CD4-positive, alpha-beta T cell treated with Interleukin-4 for 4 hours (primary cell): ENCODE results near the gene INPP5B.
A peak's percentile ranks its signal among the peaks of the same experiment; 100 is the strongest.

Experiments used
- DNase-seq: peaks from one replicate; pipeline ENCODE4 v3.0.0-alpha.2; 2020

INPP5B gene

DNA sequence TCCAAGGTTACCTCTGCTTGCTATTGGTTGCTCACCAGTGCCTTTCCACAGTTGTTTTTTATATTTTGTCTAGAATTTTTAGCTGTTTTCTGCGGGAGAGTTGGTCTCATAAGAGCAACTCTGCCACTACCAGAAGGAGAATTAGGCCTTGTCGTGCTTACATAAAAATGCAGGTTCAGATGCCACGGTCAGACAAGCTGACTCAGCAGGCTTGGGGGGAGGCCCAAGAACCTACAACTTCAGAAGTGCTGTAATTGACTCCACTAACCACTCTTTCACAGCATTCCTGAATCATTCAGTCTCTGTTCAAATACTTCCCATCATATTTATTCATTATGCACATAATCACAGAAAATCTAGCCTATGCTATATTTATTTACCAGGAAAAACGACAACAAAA is 115.7 kb downstream of the INPP5B start:
- DNase-seq = no peak

DNA sequence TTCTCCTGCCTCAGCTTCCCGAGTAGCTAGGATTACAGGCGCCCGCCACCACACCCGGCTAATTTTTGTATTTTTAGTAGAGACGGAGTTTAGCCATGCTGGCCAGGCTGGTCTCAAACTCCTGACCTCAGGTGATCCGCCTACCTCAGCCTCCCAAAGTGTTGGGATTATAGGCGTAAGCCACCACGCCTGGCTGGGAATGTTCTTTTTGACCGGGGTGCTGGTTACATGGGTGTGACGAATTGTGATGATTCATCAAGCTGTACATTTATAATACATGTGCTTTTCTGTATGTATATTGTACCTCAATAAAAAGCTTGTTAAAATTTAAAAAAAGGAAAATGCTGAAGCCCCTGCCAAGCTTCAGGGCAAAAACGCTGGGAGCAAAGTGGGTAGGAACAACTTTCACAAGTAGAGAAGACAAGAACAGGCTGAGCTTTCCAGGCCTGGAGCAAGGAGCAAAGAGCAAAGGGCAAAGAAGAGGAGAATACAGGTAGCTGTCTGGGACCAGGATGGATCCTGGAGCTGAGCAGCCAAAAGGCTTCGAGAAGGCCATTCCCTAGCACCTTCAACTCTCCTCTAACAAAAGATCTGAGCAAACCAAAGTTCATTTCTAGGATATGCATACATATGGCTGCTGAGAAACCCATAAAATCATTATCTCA is 118.3 kb downstream of the INPP5B start:
- no peak for DNase-seq

DNA sequence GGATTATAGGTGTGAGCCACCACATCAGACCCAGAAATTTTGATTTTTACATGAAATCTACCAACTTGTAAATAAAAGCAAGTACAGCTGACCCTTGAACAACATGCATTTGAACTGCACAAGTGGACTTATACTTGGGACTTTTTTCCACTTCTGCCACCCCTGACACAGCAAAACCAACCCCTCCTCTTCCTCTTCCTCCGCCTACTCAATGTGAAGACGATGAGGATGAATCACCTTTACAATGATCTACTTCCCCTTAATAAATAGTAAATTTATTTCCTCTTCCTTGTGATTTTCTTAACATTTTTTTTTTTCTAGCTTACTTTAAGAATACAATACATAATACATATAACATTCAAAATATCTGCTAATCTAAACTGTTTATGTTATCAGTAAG is 121.3 kb downstream of the INPP5B start:
- DNase-seq = no peak

DNA sequence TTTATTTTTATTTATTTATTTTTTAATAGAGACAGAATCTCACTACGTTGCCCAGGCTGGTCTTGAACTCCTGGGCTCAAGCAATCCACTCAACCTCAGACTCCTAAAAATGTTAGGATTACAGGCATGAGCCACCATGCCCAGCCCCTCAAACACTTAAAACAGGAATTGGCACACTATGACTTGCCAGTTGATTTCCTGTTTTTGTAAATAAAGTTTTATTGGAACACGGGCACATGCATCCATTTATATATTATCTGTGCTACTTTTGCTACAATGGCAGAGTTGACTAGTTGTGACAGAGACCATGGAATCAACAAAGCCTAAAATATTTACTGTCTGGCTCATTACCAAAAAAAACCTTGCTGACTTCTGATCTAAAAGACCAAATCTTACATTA is 122.9 kb downstream of the INPP5B start:
- DNase-seq = no peak

DNA sequence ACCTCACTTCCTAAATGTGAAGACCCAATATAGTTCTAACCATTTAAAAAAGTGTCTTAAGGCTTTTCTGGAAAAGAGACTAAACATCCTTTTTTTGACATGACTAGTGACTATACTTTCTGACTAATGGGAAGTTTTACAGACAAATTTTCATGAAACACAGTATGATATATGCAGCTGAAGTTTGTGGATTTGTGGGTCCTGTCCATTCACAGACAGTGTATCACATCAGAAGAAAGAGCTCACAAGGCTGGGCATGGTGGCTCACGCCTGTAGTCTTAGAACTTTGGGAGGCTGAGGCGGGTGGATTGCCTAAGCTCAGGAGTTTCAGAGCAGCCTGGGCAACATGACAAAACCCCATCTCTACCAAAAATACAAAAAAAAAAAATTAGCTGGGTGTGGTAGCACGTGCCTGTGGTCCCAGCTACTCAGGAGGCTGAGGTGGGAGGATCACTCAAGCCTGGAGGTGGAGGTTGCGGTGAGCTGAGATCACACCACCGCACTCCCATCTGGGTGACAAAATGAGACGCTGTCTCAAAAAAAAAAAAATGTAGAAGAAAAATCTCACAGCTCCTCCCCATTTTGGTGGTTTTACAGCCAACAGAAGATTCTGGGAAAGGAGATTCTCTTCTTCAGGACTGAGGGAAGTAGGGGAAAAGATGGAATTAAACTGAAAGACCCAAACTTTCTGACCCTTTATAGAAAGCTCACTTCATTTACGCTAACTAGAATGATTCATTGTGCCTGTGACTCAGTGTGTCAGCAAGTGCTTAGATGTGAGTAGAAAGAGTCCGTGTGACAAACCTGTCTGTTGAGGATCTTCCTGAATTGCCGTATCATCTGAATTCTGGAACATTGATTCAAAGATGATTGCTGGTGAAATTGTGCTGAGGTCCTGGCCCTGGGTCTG is 123.7 kb downstream of the INPP5B start:
- no peak for DNase-seq

DNA sequence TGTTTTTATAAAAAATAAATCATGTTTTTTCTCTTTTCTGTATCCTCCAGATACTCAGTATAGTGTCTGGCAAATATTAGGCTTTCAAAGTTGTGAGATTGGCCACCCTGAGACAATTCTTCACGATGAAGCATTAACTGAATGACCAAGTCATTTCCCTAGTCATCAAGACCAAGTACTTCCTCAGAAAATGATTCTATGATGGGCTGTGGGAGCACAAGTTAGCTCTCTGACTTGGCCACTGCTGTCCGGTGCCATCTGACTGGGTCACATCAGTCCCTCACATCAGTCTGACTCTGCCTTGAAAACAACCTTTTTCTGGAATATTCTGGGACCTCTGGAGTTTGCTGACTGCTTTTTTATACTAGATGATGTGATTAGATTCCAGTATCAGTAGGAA is 125.4 kb downstream of the INPP5B start:
- no peak for DNase-seq

DNA sequence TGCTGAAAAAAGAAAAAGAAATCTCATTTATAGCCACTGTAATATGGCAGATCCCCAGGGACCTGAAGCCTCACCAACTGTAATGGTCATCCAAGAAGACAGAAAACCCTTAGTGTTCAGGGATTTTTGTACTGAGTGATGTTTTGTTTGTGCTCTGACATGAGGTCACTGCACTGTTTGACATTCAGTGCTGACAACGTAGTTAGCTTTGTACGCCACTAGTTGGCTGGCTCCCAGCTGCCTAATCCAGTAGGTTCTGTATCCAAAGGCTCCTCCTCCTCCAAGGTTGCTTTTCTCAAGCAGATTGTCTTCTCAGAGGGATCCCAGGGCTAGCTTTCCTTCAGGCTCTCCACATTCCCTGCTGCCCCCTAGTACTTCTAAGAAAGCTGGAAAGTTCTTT is 129.4 kb downstream of the INPP5B start:
- DNase-seq = no peak

DNA sequence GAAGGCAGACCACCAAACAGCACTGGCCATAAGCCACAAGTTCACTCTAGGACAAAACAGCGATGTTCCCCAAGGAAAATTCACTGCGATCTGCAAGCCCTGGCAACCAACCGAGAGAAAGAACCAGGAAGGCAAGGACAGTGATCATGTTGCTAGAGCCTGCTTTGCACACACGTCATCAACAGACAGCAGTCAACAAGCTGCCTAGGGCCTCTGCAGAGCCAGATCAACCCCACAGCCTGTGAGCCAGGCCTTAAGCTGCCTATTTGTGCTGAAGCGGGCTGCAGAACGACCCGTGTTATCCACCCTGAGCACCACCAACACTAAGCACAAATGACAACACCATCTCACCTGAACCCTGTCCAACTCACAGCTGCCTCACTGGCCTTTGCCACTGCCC is 132.6 kb downstream of the INPP5B start:
- no peak for DNase-seq

DNA sequence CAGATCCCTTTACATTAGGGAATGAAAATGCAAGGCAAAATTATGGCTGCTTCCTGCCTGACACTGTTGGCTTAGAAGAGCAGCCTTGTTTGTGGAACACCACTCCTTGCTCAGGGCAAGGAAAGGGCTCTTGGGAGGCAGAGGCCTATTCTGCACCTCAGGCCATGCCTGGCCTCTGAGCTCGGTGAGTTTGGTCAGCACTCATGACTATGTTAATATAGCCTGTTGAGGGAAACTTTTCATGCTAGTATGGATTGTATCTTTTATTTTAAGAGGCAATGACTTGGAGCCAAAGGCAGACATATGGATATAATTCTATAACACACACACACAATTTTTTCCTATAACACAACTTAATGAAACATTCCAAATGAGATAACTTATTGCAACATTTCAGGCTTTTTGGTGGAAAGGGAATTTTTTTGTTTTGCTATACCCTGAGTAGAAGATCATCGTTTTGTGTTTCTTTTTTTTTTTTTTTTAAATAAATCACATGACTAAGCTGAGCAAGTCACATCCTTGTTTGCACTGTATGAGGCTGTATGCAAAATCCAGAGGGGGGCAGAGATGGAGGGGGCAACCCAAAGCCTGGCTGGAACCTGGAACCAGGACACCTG is 133.2 kb downstream of the INPP5B start:
- no peak for DNase-seq

DNA sequence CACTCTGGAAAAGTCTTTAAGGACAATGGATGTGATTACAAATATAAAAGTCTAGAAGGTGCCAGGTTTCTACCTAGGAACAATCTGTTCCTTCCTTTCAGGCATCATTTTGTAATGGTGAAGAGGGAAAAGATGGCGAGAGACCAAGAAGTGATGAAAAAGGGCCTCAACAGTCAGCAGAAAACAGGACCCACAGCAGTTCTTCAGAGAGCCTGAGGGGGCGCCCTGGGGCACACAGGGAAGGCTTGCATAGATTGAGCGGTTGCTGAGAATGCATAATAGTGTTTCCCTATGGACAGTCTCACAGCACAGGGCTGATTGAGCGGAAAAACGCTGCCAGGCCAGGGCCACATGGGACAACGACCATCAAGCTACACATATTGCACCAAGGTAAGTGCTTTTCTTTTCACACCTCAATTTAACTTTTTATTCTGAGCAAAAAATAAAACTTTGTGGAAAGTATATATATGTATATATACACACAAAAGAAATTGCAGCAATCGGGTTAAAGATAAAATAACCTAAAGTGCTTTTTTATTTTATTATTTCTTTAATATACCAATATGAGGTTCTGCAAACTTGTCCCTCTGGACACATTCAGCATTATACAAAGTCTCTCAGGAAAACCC is 135.7 kb downstream of the INPP5B start:
- peak; percentile 76 for DNase-seq
